GM18499 (cell line): Measurements from ENCODE around the gene DERA.
"Not testable (repeated sequence)": the region's sequence is repeated elsewhere in the genome, so short reads cannot be mapped to it uniquely, and the experiment has no call there.

Source experiments
- ATAC-seq: cut with Tn5 transposase; IDR thresholded peaks from one replicate; pipeline ENCODE4 v1.9.1; 2021; ENCODE audit warnings: moderate number of reproducible peaks; ENCODE audit not compliant: insufficient read depth, unreplicated experiment

Gene DERA

DNA sequence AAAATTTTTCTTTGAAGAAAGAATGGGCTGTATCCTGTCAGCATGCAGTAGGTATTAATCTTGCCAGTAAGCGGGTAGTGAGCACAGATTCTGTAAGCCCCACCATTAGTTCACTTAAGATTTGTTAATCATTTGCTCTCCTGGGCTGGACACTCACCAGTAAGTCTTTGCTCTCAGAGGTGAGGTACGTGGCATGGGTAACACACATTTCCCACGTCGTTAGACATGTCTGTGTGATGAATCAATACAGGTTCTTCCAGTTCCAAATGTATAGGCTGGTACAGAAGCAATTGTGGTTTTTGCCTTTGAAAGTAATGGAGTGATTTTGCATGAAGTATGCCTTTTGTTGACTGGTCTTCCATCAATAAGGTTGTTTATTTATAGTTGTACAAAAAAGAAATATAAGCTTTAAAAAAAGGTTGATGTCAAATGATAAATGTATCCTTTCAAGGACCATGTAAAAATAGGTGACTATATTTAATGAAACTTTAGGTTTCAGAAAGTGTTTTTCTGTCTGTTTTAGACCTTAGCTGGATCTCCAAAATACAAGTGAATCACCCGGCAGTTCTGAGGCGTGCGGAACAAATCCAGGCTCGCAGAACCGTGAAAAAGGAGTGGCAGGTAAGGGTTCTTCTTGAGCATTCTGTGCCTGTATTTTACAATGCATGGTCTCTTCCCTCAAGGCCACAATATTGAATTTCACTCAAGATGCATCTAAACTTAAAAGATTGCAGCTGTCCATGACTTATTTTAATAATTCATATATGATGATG is 45.5 kb downstream of the DERA start:
- ATAC-seq = no peak

DNA sequence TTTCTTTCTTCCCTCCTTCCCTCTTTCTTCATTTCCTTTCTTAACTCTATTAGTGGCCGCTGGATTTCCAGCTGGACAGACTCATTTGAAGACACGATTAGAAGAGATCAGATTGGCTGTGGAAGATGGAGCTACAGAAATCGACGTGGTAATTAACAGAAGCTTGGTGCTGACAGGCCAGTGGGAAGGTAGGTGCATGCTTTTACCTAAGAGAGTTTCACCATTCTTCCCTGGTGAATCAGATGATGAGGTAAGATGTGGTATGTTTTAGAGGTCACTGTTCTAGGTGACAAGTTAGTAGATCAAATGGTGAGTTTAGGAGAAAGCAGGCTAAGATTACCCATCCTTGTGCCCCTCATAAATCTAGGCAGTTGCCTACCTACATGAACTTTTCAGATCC is 51.6 kb downstream of the DERA start:
- no peak for ATAC-seq

DNA sequence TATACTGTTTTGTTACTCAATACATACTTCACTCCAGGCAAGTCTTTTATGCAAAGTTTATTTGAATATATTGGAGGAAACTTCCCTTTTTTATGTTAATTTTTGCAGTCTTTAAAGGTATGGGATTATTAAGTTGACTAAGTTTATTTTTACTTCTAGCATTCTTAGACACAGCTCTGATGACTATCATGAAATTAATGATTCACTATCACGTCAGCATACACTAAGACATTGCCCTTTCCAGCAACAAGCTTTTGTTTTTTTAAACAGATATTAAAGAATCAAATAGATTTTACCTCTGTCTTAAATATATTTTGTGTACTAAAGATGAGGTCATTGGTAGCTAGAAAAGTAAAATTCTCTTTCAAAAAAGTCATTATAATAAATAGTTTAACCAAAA is 52.1 kb downstream of the DERA start:
- no peak for ATAC-seq

DNA sequence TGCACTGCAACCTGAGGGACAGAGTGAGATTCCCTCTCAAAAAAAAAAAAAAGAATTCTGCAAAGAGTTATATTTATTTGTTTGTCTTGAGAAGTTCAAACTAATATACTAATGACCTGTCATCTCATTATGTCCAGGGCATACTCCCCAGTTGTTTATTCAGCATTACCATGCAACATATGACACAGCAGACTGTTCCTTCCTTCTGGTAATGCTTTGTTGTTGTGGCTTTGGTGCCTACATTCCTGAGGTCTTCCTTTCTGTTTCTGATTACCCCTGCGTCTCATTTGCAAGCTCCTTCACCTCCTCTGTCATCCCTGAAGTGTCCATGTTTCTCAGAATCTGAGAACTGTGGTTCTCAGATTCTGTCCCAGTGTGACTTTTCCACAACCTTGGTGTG is 55.3 kb downstream of the DERA start:
- ATAC-seq = no peak

DNA sequence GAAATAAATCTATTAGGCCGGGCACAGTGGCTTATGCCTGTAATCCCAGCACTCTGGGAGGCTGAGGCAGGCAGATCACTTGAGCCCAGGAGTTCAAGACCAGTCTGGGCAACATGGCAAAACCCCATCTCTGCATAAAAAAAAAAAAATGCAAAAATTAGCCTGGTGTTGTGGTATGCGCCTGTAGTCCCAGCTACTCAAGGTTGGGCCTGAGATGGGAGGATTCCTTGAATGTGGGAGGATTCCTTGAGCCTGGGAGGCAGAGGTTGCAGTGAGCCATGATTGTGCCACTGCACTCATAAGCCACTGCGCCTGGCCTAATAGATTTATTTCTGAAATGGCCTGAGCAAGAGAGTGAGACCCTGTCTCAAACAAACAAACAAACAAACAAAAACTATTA is 55.9 kb downstream of the DERA start:
- not testable (repeated sequence) for ATAC-seq

DNA sequence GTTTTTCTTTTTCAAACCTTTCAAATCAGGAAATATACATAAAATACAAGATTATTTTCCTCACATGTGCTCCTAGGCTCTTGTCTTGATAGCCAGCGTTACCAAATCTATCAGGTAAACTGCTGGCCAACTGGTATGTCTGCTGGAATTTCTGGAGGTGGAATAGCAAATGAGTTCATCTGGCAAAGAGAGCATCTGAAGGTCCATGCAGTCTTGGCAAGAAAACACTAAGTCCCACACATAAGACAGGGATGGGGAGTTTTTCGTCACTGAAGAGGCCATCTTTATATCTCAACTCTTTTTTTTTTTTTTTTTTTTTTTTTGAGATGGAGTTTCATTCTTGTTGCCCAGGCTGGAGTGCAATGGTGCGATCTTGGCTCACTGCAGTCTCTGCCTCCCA is 60.1 kb downstream of the DERA start:
- no peak for ATAC-seq

DNA sequence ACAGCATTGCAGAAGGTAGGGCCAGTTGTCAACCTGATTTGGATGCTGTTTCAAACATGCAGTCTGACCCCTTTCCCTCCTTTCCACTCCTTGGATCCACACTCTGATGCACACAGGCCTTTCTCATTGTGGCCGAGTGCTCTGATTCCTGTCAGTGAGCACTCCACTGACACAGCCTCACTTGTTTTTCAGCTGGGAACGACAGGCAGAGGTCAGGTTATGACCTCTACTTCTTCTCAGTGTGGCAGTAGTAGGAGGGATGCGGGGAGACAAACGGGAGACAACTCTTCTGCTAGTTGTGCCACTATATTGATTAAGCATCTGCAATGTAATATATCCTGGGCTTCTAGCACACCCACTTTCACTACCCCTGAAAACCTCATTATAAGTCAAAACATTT is 61.8 kb downstream of the DERA start:
- no peak for ATAC-seq

DNA sequence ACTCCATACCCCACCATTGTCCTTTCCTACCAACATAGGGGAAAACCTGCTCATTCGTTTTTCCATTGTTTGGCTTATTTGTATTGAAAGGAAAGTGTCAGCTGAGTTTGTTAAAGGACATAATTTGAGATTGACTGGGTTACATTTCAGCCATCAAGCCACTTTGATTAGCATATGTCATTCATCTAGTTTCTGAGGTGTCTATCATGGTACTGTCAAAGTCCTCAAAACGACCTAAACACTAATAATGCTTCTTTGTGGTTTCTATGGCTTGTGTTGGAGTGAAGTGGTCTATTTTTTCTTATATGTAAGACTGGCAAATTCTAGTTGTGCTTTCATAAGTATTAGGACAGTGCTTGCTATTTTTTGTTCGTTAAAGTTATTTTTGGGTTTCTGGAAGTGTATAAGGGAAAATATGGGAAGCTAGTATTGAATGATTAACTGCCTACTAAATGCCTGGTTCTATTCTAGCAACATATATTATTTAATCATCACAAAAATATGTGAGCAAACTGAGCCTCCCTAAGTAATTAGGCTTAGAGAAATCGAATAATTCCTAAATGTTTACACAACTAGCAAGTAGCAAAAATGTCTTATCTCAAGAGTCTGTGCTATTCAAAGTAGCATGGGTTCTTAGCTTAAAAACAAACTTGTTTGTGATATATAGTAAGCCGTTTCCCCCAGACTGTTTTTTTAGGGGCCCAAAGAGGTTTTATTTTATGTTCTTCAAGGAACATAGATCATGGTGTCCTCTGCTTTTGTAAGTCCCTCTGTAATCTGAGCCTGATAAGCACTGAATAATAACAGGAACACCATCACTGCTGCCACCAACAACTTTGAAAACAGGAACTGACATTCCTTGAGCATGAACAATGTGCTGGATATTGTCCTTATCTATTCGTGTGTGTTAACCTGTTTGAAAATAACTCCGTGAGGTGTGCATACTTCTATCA is 67.1 kb downstream of the DERA start:
- ATAC-seq = no peak

DNA sequence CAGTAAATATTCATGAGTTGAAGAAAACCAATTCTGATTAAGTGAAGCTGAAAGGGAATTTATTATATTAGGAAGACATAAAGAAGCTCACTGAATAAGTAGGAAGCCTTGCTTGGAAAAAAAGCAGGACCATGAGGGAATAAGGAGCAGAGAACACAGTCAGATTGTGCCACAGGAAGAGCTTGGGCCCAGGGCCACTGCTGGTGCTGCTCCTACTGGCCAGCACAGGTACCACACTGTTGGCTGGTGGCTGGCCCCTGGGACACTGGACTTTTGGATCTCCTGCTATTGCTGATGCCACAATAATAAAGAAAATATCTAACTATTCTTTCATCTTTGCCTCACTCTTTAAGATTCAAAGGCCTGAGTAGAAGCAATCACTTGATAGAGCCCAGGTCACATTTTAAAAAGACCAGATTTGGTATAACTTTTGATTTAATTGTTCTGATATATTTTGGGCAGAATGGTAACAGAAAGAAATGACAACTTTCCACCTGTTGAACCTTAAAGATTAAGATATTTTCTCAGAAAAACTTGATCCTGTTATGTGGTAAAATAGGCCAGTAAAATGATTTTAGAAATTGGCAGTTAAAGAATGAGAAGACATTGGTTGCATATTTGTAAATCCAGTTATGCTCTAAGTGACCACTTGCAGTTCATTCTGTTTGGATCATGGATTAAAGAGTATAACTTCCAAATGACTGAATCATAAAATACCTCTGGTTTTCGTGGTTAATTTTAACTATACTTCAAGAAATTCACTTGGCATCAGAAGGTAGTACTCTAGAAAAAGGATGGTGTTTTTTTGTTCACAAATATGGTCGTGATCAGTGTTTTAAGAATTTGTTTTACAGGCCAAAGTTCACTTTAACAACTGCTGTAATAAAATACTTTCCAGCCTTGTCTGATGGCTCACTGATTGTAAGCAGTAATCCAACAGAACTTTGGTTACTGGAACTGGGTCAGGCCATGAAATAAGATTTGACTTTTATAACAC is 68.3 kb downstream of the DERA start:
- ATAC-seq = no peak

DNA sequence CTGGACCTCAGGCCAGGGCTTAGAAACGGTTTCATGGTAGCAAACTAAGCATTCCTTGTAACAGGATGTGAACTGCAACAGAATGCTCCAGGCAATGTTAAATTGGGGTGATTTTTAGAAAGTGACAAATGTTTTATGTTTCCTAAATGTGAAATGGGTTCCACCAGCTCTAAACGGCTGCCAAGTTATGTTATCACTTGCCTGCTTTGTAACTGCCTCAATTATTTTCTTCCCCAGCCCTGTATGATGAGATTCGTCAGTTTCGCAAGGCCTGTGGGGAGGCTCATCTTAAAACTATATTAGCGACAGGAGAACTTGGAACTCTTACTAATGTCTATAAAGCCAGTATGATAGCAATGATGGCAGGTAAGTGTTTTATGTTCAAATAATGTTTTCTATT is 70.9 kb downstream of the DERA start:
- no peak for ATAC-seq

DNA sequence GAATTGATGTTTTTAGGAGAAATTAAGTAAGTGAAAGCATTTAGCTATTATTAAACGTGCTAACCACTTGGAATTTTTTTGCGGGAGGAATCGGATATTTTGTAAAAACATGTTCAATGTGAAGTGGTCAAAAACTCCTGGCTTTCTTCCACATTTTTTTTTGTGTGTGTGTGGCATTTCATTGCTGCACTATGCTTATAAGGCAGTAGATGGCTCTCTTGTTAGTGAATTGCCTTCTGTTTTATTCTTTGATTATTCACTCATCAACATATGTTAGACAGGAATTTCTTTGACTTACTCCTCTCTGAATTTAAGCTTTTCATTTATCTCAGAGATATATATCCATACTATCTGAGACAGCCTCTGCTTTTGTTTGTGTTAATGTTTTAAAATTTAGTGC is 71.3 kb downstream of the DERA start:
- ATAC-seq = no peak

DNA sequence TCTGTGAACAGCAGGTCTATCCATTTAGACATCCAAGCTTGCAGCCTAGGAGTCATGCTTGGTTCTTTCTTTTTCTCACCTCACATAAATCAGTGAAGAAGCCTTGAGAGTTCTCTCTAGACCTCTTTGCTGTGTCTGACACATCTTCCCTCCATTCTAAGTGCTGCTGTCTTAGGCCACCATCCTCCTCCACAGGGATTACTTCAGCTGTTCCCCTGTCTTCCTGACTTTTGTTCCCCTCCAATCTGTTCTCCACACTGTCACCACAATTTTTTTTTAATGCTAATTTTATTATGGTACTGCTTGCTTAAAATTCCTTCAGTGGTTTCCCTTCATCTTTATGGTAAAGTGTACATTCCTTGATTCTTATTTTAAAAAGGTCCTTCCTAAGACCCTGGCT is 71.8 kb downstream of the DERA start:
- no peak for ATAC-seq

DNA sequence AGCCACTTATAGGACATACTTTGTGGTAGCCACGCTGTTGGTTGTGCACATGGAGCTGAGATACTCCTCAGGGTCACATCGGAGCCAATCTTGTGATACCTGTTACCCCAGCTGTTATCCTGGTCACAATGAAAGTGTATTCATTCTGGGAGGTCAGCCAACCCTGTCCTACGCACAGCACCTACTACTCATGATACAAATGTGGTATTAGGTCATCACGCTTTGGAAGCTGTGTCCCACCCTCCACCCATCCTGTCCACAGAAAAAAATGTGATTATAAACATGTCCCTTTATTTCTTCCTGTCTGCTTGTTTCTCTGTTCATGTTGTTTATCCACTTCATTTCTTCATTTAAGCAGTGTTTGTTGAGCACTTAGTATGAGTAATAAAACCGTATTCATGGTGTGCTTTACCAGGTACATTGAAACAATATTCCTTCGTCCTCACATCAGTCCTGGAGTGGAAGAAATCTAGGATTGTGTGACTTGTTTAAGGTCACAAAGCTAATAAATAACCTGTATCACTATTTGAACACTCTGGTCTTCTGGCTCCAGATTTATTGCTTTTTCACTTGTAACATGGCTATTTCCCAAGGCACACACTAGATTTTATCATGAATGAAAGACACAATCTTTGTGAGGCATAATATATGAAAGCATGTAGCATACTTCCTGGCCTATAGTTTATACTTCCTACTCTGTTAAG is 73.1 kb downstream of the DERA start:
- ATAC-seq = no peak

DNA sequence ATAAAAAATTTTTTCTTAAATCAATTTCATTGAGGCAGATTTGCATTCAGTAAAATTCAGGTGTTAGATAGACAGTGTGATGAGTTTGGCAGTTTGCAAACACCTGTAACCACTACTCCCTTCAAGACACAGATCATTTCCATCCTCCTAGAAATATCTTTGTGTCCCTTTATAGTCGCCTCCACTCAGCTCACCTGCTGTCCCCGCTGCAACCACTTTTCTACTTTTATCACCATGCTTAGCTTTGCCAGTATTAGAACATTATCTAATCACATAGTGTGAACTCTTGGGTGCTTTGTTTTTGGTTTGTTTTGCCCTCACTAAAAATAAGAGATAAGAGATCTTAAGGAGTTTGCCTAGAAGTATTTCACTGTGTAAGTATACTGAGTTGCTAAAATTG is 73.8 kb downstream of the DERA start:
- no peak for ATAC-seq

DNA sequence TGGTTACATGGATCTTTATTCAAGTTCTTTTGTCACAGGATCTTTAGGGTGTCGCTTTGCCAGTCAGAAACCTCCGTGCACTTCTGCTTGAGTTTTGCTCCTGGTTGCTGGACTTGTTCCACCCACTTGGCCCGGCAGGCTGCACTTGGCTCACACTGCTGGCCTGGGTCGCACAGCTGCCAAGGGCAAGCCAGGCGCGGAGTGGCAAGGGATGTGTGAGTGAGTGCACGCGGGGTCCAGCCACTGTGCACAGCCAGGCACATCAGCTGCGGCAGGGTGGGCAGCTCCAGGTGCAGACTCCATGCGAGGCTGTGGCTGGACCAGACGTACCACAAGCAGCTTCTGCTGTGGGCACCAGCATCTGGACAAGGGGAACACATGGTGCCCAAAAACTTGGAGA is 76.6 kb downstream of the DERA start:
- no peak for ATAC-seq

DNA sequence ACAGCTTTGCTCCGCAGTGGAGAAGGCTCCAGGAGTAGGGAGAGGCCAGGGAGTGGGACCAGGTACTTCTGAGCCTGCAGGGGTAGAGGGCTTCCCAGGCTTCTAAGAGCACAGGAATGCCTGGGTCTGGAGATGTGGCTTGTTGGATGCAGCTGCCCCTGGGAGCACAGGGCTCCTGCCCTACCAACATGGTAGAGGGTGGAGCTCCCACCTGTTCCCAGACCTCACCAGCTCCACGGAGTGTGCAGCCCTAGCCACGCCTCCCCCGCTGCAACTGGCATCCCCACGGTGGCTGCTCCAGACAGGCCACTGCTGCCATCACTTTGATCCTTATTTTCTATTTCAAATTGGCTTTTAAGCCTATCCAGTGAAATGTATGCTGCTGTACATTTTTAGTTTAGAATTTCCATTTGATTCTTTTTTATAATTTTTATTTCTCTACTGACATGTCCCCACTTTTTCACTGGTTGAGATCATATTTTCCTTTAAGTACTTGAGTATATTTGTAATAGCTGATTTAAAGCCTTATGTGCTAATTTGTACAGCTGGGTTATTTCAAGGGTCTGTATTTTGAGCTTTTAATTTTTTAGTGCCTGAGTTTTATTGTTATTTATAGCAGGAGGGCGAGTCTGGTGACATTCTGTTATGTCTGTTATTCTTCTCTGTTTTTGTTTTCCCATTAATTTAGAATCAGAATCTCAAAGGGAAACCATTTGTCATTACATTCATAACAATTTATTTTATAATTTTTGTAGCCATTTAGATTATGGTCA is 78.0 kb downstream of the DERA start:
- ATAC-seq = no peak

DNA sequence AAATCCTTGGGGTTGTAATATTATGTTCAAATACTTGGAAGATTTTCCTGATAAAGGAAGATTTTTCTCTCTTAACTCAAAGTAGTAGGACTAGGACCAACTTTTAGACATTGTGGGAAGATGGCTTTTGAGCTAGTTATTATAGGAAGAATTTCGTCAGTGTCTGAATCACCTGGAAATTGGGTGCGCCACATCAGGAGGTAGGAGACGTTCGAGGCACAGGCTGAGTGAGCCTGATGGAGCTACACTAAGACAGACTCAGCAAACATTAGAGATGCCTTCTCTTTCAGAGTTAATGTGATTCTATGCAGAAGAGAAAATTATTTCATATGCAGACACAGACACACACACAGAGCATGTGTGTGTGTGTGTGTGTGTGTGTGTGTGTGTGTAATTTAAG is 84.7 kb downstream of the DERA start:
- ATAC-seq = no peak

DNA sequence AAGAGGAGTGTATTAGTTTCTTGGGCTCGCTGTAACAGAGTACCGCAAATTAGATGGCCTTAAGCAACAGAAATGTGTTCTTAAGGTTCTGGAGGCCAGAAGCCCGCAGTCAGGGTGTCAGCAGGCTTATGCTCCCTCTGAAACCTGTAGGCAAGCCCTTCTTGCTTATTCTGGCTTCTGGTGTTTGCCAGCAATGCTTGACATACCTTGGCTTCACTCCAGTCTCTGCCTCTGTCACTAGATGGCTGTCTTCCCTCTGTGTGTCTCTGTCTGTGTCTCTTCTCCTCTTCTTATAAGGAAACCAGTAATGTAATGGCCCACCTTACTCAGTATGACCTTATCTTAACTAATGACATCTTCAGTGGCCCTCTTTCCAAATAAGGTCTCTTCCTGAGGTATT is 85.1 kb downstream of the DERA start:
- ATAC-seq = no peak

DNA sequence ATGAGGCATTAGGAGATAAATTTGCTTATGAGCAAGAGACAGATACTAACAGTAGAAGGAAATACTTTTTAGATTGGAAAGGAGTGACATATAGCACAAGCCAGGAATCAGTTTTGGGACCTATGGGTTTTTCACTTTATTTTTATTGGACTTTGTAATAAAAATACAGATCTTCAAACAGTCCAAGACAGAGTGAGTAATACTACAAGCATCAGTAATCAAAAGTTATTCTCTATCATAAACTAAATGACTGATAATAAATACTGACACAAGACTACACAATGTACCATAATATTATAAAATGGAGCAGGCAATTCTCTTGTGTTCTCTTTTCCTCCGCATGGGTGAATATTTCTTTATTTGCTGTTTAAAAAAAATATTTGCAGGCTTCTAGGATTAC is 85.8 kb downstream of the DERA start:
- no peak for ATAC-seq
